HG03575 (cell line): ENCODE results near the gene MBD5.

Source experiments
- ATAC-seq: cut with Tn5 transposase; IDR thresholded peaks from one replicate; pipeline ENCODE4 v1.9.1; 2021; ENCODE audit not compliant: unreplicated experiment, insufficient number of reproducible peaks, low FRiP score; ENCODE audit errors: extremely low read depth

MBD5 gene

GRCh38 chr2:148360662-148361061, 339.8 kb downstream of the MBD5 start:
- ATAC-seq = no peak

GRCh38 chr2:148362144-148362796, 341.4 kb downstream of the MBD5 start:
- no peak for ATAC-seq

- no peak for ATAC-seq
Observed at GRCh38 chr2:148375214-148375613, 354.3 kb downstream of the MBD5 start.

GRCh38 chr2:148391324-148391723, 370.4 kb downstream of the MBD5 start:
- ATAC-seq = no peak

- ATAC-seq = no peak
Observed at GRCh38 chr2:148402786-148403185, 381.9 kb downstream of the MBD5 start.

- no peak for ATAC-seq
Observed at GRCh38 chr2:148410899-148411298, 390.0 kb downstream of the MBD5 start.

- no peak for ATAC-seq
Observed at GRCh38 chr2:148416248-148416647, 395.4 kb downstream of the MBD5 start.

GRCh38 chr2:148430101-148430500, 409.2 kb downstream of the MBD5 start:
- no peak for ATAC-seq

GRCh38 chr2:148447877-148448276, 427.0 kb downstream of the MBD5 start:
- ATAC-seq = no peak

- ATAC-seq = no peak
Observed at GRCh38 chr2:148450531-148450930, 429.6 kb downstream of the MBD5 start.

GRCh38 chr2:148451046-148451445, 430.2 kb downstream of the MBD5 start:
- no peak for ATAC-seq

GRCh38 chr2:148455791-148456190, 434.9 kb downstream of the MBD5 start:
- no peak for ATAC-seq

GRCh38 chr2:148458171-148458570, 437.3 kb downstream of the MBD5 start:
- ATAC-seq = no peak

- no peak for ATAC-seq
Observed at GRCh38 chr2:148459377-148459778, 438.5 kb downstream of the MBD5 start.

- no peak for ATAC-seq
Observed at GRCh38 chr2:148461876-148462275, 441.0 kb downstream of the MBD5 start.

- no peak for ATAC-seq
Observed at GRCh38 chr2:148475626-148476025, 454.7 kb downstream of the MBD5 start.

GRCh38 chr2:148479398-148479797, 458.5 kb downstream of the MBD5 start:
- no peak for ATAC-seq

- ATAC-seq = no peak
Observed at GRCh38 chr2:148483665-148484064, 462.8 kb downstream of the MBD5 start.

- no peak for ATAC-seq
Observed at GRCh38 chr2:148484066-148484465, 463.2 kb downstream of the MBD5 start.

- ATAC-seq = no peak
Observed at GRCh38 chr2:148486655-148487054, 465.8 kb downstream of the MBD5 start.

- ATAC-seq = no peak
Observed at GRCh38 chr2:148487439-148487838, 466.5 kb downstream of the MBD5 start.
